HG03469 (cell line): ENCODE data around the gene TEAD1.

Experiments used
- ATAC-seq: cut with Tn5 transposase; IDR thresholded peaks from one replicate; pipeline ENCODE4 v1.9.1; 2021; ENCODE audit warnings: mild to moderate bottlenecking, moderate library complexity, moderate number of reproducible peaks; ENCODE audit not compliant: unreplicated experiment

Gene TEAD1

GRCh38 chr11:12807621-12808020 lies 133.4 kb downstream of the TEAD1 start:
- ATAC-seq = no peak

GRCh38 chr11:12808519-12808918 lies 134.3 kb downstream of the TEAD1 start:
- no peak for ATAC-seq

DNA sequence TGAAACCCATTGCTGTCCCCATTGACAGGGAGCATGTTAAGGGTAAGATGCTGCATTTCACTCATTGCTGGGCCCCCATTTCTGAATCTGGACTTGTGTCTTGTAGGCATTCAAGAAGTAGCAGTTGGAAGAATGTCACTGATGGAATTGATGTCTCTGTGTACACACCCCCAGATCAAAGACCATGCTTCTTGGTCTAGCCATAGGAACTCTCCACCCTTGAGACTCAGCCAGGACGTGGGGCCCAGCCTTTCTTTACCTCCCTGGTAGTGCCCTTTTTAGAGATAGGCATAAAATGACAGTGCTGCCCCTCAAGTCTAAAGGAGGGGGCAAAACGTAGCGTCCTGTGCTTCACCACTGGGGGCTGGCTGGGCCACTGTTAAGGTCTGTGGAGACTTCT lies 135.1 kb downstream of the TEAD1 start:
- ATAC-seq = no peak

DNA sequence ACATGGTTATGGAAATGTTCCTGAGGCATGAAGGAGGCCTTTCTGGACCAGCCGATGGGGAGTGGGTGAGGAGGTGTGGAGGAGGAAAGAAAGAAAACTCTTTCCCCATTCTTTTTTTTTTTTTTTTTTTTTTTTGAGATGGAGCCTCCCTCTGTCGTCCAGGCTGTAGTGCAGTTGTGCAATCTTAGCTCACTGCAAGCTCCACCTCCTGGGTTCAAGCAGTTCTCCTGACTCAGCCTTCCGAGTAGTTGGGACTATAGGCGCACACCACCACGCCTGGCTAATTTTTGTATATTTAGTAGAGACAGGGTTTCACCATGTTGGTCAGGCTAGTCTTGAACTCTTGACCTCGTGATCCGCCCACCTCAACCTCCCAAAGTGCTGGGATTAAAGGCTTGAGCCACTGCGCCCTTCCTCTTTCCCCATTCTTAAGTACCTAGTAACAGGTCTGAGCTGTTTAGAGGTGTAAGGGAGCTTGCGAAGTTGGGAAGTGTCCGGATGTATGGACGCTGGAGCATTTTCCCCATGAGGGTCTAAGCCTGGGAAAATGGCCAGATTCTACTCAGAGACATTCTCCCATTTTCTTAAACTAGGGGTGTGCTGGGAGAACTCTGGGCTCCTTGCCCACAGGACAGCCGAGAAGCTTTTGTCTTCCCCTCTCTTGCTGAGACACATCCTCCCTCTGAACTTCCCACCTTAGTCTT lies 135.8 kb downstream of the TEAD1 start:
- no peak for ATAC-seq

GRCh38 chr11:12810568-12810894 lies 136.3 kb downstream of the TEAD1 start:
- no peak for ATAC-seq

- ATAC-seq = no peak
These were observed 137.6 kb downstream of the TEAD1 start for GRCh38 chr11:12811861-12812260.

DNA sequence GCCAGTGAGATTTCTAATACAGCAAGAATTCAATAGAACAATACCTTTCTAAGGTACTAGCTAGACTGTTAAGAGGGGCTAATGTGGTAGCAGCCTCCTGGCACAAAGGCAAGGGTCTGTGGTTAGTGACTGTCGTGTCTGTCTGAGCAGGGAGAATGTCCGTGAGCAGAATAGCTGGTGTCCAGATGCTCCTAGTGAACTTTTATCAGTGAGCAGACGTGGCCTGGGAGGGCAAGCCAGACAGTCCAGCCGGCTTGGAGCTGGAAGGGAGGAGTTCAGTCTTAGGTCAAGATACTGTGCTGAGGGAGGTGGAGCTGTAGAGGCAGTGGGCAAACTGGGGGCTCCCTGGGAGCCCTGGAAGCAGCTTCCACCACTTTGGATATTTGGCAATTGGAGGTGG lies 138.6 kb downstream of the TEAD1 start:
- no peak for ATAC-seq

GRCh38 chr11:12813371-12814225 lies 139.4 kb downstream of the TEAD1 start:
- ATAC-seq = no peak

DNA sequence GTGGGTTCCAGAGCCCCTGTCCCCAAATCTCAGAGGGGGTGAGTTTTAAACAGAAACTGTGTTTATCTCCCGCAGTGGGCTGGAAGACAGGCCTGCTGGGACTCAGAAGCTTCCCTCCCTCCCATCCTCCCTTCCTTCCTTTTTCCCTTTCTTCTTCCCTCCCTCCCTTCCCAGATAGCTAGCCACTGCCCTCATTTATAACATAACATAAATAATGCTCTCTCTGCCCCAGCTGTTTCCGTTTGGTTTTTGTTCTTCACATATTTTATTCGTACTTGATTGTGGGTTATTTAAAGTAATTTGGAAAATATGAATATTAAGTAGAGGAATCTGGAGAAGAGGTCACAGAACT lies 140.9 kb downstream of the TEAD1 start:
- no peak for ATAC-seq

- ATAC-seq = no peak
These were observed 141.8 kb downstream of the TEAD1 start for GRCh38 chr11:12815931-12816494.

DNA sequence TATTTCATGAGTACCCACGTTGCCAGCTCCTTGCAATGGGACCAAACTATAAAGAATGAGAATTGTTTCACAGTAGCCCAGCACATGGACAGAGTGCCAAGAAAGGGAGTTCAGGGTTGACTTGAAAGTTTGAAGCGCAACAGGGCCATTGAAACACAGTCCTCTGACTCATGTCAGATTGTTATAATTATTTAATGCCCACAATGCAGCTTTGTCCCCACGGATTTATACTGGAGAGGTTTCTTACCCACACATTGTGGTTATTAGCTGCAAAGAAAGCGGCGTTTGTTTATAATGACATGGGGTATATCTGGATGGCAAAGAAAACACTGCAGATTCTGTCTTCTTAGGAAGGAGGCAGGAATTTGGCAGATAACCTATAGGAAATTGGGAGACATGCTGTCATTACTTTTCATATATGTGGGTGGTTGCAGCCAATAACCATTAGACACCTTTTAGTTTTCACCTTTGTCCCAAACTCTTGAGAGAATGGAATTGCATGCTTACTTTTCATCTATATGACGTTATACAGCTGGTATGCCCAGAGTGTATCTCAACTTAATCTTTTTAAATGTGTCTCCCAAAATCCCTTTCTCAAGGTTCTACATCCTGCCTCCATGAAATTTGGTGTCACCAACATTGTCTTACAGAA lies 143.6 kb downstream of the TEAD1 start:
- no peak for ATAC-seq

DNA sequence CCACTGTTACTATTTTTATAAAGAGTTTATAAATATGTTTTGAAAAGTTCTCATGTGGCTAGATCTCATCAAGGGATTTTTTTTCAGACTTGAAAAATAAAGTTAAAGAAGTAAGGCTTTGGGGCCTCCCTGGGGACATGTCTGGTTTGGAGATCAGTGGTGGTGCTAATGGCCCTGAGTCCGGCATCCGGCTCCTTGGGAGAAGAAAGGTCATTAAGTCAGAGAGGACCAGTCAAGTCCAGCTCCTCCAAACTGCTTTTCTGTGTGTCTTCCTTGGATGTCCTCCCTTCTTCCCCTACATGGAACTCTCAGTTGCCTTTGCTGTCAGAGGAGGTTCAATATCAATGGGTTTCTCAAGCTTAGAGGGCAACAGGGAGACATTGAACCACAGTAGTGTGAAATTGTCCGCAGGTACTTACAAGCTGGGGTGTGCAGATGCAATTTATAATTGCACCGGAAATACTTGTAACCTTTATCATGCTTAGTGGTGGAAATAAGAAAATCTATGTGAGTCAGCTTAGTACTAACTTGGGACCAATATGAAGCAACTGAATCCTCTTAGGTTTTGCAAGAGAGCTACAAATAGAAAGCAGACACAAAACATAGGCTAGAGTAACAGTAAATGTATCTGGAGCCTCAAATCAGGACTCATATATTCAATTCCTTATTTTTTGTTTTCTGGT lies 144.3 kb downstream of the TEAD1 start:
- ATAC-seq = no peak

DNA sequence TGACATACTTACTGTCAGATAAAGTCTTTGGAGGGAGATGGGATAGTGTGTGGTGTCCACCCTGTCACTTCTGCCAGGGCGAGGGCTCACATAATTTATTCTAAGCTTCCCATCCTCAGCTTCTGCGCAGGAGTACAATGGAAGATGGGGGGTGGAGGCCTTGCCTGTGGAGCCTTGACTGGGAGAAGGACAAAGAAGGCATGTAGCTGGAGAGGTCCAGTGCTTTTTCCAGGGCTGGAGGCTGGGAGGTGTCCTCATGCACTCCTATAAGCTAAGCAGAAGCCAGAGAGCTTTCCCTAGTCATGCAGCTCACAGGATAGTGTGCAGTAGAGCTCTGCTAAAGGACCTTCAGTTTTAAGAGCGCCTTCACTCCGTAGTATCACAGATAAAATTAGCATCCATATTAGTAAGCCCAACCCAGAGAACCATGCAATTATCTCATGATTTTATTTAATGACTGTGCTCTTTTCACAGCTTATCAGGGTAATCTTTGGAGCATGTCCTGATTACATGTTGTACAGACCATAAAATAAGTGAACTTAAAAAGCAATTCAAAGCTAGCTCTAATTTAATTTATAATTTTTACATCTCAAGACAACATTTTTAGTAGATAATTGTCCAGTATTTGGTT lies 148.3 kb downstream of the TEAD1 start:
- no peak for ATAC-seq

DNA sequence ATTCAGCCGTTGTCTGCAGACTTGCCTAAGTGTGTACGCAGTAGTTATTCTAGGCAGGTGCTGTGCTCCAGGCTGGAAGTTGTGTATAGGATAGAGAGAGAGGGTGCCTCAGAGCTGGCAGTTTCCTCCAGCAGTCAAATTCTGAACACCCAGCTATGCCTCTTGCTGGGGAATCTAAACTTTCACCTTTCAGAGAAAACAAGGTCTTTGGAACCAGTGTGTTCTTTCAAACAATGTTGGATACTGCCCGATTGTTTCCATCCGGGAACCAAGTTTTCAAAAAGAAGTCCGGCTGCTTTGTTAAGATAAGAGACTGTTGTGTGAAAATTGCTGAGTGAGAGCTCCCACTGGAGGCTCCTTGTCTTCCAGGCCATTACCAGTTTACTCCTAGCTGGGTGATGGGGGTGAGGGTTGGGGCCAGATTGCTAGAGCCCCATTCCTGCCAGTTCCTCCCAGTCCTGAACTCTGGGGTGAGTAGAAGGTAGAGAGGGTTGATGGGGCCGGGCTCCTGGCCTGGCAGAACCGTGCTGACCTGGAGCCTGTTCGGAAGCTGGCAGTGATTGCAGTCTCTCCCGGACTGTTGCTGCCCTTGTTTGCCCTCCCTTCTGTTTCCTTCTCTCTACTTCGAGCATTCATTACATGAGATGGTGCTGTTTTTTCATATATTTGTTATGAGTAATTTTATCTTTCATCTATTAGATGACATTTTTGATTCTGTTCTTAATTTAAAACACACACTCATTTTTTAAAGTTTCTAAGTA lies 150.2 kb downstream of the TEAD1 start:
- ATAC-seq = no peak

- ATAC-seq = no peak
These were observed 152.2 kb downstream of the TEAD1 start for GRCh38 chr11:12826441-12826840.

- ATAC-seq = no peak
These were observed 153.1 kb downstream of the TEAD1 start for GRCh38 chr11:12827369-12827768.

GRCh38 chr11:12827929-12828812 lies 153.9 kb downstream of the TEAD1 start:
- no peak for ATAC-seq

GRCh38 chr11:12829131-12829530 lies 154.9 kb downstream of the TEAD1 start:
- ATAC-seq = no peak
